MM.1S (cell line): ENCODE data around the gene FLNC.

Experiments
- DNase-seq: peaks from one replicate; pipeline ENCODE4 v3.0.0-alpha.2; 2015
- H2AFZ ChIP-seq: fragments of 300-600 bp; sonication (generic); 2 replicates; pipeline ENCODE4 v1.6.0; 2016; ENCODE audit warnings: antibody characterized with exemption, low read length
- H3F3A ChIP-seq: fragments of 300-600 bp; sonication (generic); 2 replicates; pipeline ENCODE4 v1.6.1; 2016; ENCODE audit warnings: mild to moderate bottlenecking, antibody characterized with exemption, low read length, moderate library complexity, mixed read lengths; ENCODE audit not compliant: insufficient read depth
- H3K27ac ChIP-seq: fragments of 300-600 bp; sonication (generic); 2 replicates; pipeline ENCODE4 v1.5.1; 2016; ENCODE audit warnings: mild to moderate bottlenecking, low read length
- H3K27me3 ChIP-seq: fragments of 300-600 bp; sonication (generic); replicated peaks from 2 replicates; pipeline ENCODE4 v1.6.0; 2016; ENCODE audit warnings: low read length; ENCODE audit not compliant: insufficient read depth
- H3K36me3 ChIP-seq: fragments of 300-600 bp; sonication (generic); replicated peaks from 2 replicates; pipeline ENCODE4 v1.6.1; 2016; ENCODE audit warnings: mild to moderate bottlenecking, low read length, mixed read lengths; ENCODE audit not compliant: insufficient read depth
- H3K4me1 ChIP-seq: fragments of 300-600 bp; sonication (generic); 2 replicates; pipeline ENCODE4 v1.6.1; 2016; ENCODE audit warnings: low read length, mixed read lengths
- H3K4me2 ChIP-seq: fragments of 300-600 bp; sonication (generic); 2 replicates; pipeline ENCODE4 v1.6.0; 2016; ENCODE audit warnings: low read depth, low read length
- H3K4me3 ChIP-seq: fragments of 300-600 bp; sonication (generic); 2 replicates; pipeline ENCODE4 v1.5.1; 2016; ENCODE audit warnings: low read length, mixed read lengths
- H3K79me2 ChIP-seq: fragments of 300-600 bp; sonication (generic); 2 replicates; pipeline ENCODE4 v1.6.1; 2016; ENCODE audit warnings: mixed run types, low read length, mixed read lengths
- H3K9ac ChIP-seq: fragments of 300-600 bp; sonication (generic); 2 replicates; pipeline ENCODE4 v1.6.1; 2016; ENCODE audit warnings: low read length, mixed read lengths
- H3K9me2 ChIP-seq: fragments of 300-600 bp; sonication (generic); replicated peaks from 2 replicates; pipeline ENCODE4 v1.6.1; 2016; ENCODE audit warnings: mild to moderate bottlenecking, low read length, mixed read lengths; ENCODE audit not compliant: insufficient read depth
- H3K9me3 ChIP-seq: fragments of 300-600 bp; sonication (generic); replicated peaks from 2 replicates; pipeline ENCODE4 v1.6.1; 2016; ENCODE audit warnings: mild to moderate bottlenecking, low read length, mixed read lengths; ENCODE audit not compliant: insufficient read depth
- H4K20me1 ChIP-seq: fragments of 300-600 bp; sonication (generic); 2 replicates; pipeline ENCODE4 v1.6.1; 2016; ENCODE audit warnings: mild to moderate bottlenecking, low read length, moderate library complexity, mixed read lengths; ENCODE audit not compliant: insufficient read depth
- EZH2 ChIP-seq: fragments of 300-600 bp; sonication (generic); optimal IDR thresholded peaks from 2 replicates; pipeline ENCODE3; 2017; ENCODE audit warnings: low read depth, mild to moderate bottlenecking, antibody characterized with exemption, low read length, mixed read lengths
- EZH2phosphoT487 ChIP-seq: fragments of 300-600 bp; sonication (generic); IDR thresholded peaks from 2 replicates; pipeline ENCODE4 v1.6.1; 2018; ENCODE audit warnings: antibody characterized with exemption, low read length
- TF ChIP-seq, protein P1 (sequence below): fragments of 300-600 bp; sonication (generic); IDR thresholded peaks from 2 replicates; pipeline ENCODE4 v1.5.1; 2016; ENCODE audit warnings: antibody characterized with exemption, low read length, mixed read lengths

Gene FLNC

GRCh38 chr7:128878226-128879105 lies 48.3 kb downstream of the FLNC start:
- DNase-seq, result no peak
- H4K20me1 ChIP-seq, result no peaks in the 10 kb centered on the region
- no peaks in the 10 kb centered on the region for H3K36me3 ChIP-seq
- no peak overlapping the region for H2AFZ ChIP-seq
- no peak overlapping the region for H3K4me3 ChIP-seq
- no peaks in the 10 kb centered on the region for H3K79me2 ChIP-seq
- H3K9me2 ChIP-seq, result no peaks in the 10 kb centered on the region
- TF ChIP-seq, protein P1, sequence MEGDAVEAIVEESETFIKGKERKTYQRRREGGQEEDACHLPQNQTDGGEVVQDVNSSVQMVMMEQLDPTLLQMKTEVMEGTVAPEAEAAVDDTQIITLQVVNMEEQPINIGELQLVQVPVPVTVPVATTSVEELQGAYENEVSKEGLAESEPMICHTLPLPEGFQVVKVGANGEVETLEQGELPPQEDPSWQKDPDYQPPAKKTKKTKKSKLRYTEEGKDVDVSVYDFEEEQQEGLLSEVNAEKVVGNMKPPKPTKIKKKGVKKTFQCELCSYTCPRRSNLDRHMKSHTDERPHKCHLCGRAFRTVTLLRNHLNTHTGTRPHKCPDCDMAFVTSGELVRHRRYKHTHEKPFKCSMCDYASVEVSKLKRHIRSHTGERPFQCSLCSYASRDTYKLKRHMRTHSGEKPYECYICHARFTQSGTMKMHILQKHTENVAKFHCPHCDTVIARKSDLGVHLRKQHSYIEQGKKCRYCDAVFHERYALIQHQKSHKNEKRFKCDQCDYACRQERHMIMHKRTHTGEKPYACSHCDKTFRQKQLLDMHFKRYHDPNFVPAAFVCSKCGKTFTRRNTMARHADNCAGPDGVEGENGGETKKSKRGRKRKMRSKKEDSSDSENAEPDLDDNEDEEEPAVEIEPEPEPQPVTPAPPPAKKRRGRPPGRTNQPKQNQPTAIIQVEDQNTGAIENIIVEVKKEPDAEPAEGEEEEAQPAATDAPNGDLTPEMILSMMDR, result no peak
- TF ChIP-seq EZH2 (no peak), EZH2phosphoT487 (no peak)
- H3K9me3 ChIP-seq, result no peaks in the 10 kb centered on the region
- no peaks in the 10 kb centered on the region for H3K27me3 ChIP-seq
- no peak overlapping the region for H3K9ac ChIP-seq
- H3K4me2 ChIP-seq, result no peak overlapping the region
- no peaks in the 10 kb centered on the region for H3K4me1 ChIP-seq
- no peaks in the 10 kb centered on the region for H3F3A ChIP-seq
- no peak overlapping the region for H3K27ac ChIP-seq

GRCh38 chr7:128879461-128879938 lies 49.3 kb downstream of the FLNC start:
- H2AFZ ChIP-seq, result no peak overlapping the region
- H3K79me2 ChIP-seq, result no peaks in the 10 kb centered on the region
- H3K4me1 ChIP-seq, result peaks cover 5% of the 10 kb centered on the region
- no peak overlapping the region for H3K4me2 ChIP-seq
- H3K27ac ChIP-seq, result no peak overlapping the region
- no peaks in the 10 kb centered on the region for H3F3A ChIP-seq
- DNase-seq, result no peak
- no peak overlapping the region for H3K4me3 ChIP-seq
- no peaks in the 10 kb centered on the region for H3K9me3 ChIP-seq
- H3K9me2 ChIP-seq, result no peaks in the 10 kb centered on the region
- TF ChIP-seq, protein P1, result no peak
- TF ChIP-seq EZH2phosphoT487, result no peak
- no peak overlapping the region for H3K9ac ChIP-seq
- no peaks in the 10 kb centered on the region for H4K20me1 ChIP-seq
- H3K36me3 ChIP-seq, result no peaks in the 10 kb centered on the region
- no peaks in the 10 kb centered on the region for H3K27me3 ChIP-seq

DNA sequence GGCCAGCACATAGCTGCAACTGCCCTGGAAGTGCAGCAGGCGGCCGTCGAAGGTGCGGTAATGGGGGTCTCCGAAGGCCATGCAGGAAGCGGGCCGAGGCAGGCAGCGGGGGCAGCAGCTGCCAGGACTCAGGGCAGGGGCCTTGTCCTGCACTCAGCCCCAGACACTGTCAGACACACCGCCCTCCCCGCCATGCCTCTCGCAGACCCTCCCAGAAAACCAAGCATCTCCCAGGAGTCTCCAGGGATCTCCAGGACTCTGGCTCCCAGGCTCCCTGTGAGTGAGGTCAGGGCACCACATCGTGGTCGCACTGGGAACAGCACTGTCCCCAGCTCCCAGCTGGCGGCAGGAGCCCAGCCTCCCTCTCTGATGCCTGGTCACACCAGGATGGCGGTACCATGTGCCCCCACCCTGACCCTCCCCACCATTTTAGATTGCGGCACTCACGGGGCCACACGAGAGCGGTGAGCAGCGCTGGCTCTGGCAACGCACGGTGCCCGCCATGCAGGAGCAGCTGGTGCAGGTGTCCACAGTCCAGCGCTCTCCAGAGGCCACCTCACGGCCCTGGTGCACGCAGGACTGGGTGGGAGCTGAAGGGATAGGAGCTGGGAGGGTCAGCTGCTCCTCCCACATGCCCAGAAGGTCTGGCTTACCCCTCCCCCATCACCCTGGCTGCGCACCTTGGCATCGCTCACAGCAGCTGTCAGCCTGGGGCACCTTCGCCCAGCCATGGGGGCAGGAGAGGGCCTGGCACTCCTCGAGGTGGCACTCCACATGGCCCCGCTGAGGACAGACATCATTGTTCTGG lies 49.9 kb downstream of the FLNC start:
- DNase-seq, result no peak
- Histone ChIP-seq H2AFZ (no peak overlapping the region), H3K36me3 (no peaks in the 10 kb centered on the region), H3K4me1 (peaks cover 5% of the 10 kb centered on the region), H3F3A (no peaks in the 10 kb centered on the region), H3K9ac (no peak overlapping the region), H3K4me3 (no peak overlapping the region), H4K20me1 (no peaks in the 10 kb centered on the region), H3K9me2 (no peaks in the 10 kb centered on the region), H3K9me3 (no peaks in the 10 kb centered on the region), H3K27me3 (no peaks in the 10 kb centered on the region), H3K4me2 (no peak overlapping the region), H3K79me2 (no peaks in the 10 kb centered on the region), H3K27ac (no peak overlapping the region)
- TF ChIP-seq, protein P1, result no peak; the same call in 1 of the 2 replicates
- TF ChIP-seq EZH2 (no peak), EZH2phosphoT487 (no peak)
